NB4 (cell line): ENCODE data around the gene FBXL17.

Experiments
- CTCF ChIP-seq: IDR thresholded peaks from one replicate; pipeline ENCODE4 v1.5.1; 2012; ENCODE audit warnings: low read depth, low read length
- MAX ChIP-seq: IDR thresholded peaks from 2 replicates; pipeline ENCODE4 v1.6.1; 2011; ENCODE audit warnings: low read depth, low read length
- MYC ChIP-seq: IDR thresholded peaks from 2 replicates; pipeline ENCODE4 v1.6.1; 2011; ENCODE audit warnings: low read depth, low read length
- POLR2A ChIP-seq: IDR thresholded peaks from 2 replicates; pipeline ENCODE4 v1.6.1; 2011; ENCODE audit warnings: mild to moderate bottlenecking; ENCODE audit not compliant: insufficient read length; ENCODE audit errors: extremely low read depth

- TF ChIP-seq CTCF (no peak), POLR2A (no peak), MAX (no peak), MYC (no peak)
Measured at GRCh38 chr5:108003178-108003577, 378.7 kb downstream of the FBXL17 start.
